Effector memory CD4-positive, alpha-beta T cell (primary cell): ENCODE results near the gene CABLES1.
"Not testable (repeated sequence)": the region's sequence is repeated elsewhere in the genome, so short reads cannot be mapped to it uniquely, and the experiment has no call there.

Experiments
- DNase-seq, 3 donors: peaks; one replicate each; pipeline ENCODE4 v3.0.0-alpha.2; 2020
- H3K27ac ChIP-seq: 2 replicates; pipeline ENCODE4 v1.7.0; 2013; ENCODE audit warnings: mild to moderate bottlenecking, low read length, moderate library complexity; ENCODE audit not compliant: insufficient read depth, poor library complexity, severe bottlenecking
- H3K27me3 ChIP-seq: replicated peaks from 2 replicates; pipeline ENCODE4 v1.7.0; 2013; ENCODE audit warnings: mild to moderate bottlenecking, low read length; ENCODE audit not compliant: insufficient read depth, control insufficient read depth, poor library complexity, severe bottlenecking
- H3K36me3 ChIP-seq: 2 replicates; pipeline ENCODE4 v1.7.0; 2013; ENCODE audit warnings: mild to moderate bottlenecking, low read length, moderate library complexity; ENCODE audit not compliant: control insufficient read depth, insufficient read depth
- H3K4me1 ChIP-seq: 2 replicates; pipeline ENCODE4 v1.7.0; 2013; ENCODE audit warnings: low read length, mild to moderate bottlenecking; ENCODE audit not compliant: control insufficient read depth, insufficient read depth, poor library complexity, severe bottlenecking
- H3K4me3 ChIP-seq: 2 replicates; pipeline ENCODE4 v1.7.0; 2013; ENCODE audit warnings: low read length, low read depth, mild to moderate bottlenecking; ENCODE audit not compliant: insufficient read depth, poor library complexity, severe bottlenecking
- H3K9me3 ChIP-seq: 2 replicates; pipeline ENCODE4 v1.7.0; 2013; ENCODE audit warnings: mild to moderate bottlenecking, low read length, moderate library complexity; ENCODE audit not compliant: control insufficient read depth

CABLES1 gene

GRCh38 chr18:23109163-23109562 is 26.1 kb upstream of the CABLES1 start:
- not testable (repeated sequence) for H3K27me3 ChIP-seq, H3K4me1 ChIP-seq, DNase-seq, H3K9me3 ChIP-seq, H3K36me3 ChIP-seq, H3K27ac ChIP-seq, H3K4me3 ChIP-seq

DNA sequence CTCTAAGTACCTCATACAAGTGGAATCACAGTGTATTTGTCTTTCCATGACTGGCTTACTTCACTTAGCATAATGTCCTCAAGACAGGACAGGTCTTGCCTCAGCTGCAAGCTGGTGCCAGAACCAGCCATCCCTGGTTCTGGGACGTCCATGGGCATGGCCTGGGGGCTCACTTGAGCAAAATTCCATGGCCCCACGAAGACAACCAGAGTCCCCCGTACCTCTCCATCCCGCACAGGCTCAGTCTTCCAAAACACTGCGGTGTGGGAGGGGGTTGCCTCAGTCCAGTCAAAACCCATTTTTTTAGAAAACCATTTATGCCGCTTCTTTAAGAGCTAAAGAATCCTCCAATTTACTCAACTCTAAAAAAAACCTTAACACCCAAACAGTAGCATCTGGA is 21.7 kb upstream of the CABLES1 start:
- H3K27me3 ChIP-seq: no peaks in the 10 kb centered on the region
- H3K36me3 ChIP-seq: no peaks in the 10 kb centered on the region
- H3K27ac ChIP-seq: no peak overlapping the region
- no peaks in the 10 kb centered on the region for H3K9me3 ChIP-seq
- no peak overlapping the region for H3K4me3 ChIP-seq
- H3K4me1 ChIP-seq: no peaks in the 10 kb centered on the region
- no peak for DNase-seq

- H3K9me3 ChIP-seq: no peaks in the 10 kb centered on the region
- no peaks in the 10 kb centered on the region for H3K36me3 ChIP-seq
- no peaks in the 10 kb centered on the region for H3K4me1 ChIP-seq
- no peak overlapping the region for H3K4me3 ChIP-seq
- no peak for DNase-seq
- H3K27me3 ChIP-seq: no peaks in the 10 kb centered on the region
- no peak overlapping the region for H3K27ac ChIP-seq
These were observed 21.0 kb upstream of the CABLES1 start for GRCh38 chr18:23114171-23114881.

- no peak overlapping the region for H3K27ac ChIP-seq
- no peak for DNase-seq
- no peaks in the 10 kb centered on the region for H3K4me1 ChIP-seq
- no peaks in the 10 kb centered on the region for H3K9me3 ChIP-seq
- H3K4me3 ChIP-seq: no peak overlapping the region
- H3K27me3 ChIP-seq: no peaks in the 10 kb centered on the region
- H3K36me3 ChIP-seq: no peaks in the 10 kb centered on the region
These were observed 20.4 kb upstream of the CABLES1 start for GRCh38 chr18:23114911-23115310.

- H3K36me3 ChIP-seq: no peaks in the 10 kb centered on the region
- H3K27ac ChIP-seq: no peak overlapping the region
- DNase-seq: no peak
- no peaks in the 10 kb centered on the region for H3K27me3 ChIP-seq
- no peaks in the 10 kb centered on the region for H3K4me1 ChIP-seq
- H3K4me3 ChIP-seq: no peak overlapping the region
- no peaks in the 10 kb centered on the region for H3K9me3 ChIP-seq
These were observed 19.6 kb upstream of the CABLES1 start for GRCh38 chr18:23115683-23116096.

DNA sequence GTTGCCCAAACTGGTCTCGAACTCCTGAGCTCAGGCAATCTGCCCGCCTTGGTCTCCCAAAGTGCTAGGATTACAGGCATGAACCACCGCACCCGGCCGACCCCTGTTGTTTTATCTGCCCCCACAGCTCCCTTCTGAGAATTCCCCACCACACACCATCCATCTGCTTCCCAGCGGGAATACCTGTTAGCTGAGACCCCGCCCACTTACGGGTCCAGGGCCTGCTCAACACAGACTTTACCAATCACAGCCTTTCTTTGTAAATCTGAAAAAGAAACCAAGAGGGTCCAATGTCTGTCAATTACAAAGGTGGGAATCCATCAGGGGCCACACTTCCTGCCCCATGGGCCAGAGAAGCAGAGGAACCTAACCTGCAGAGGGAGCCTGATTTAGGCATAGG is 14.2 kb upstream of the CABLES1 start:
- no peak for DNase-seq
- Histone ChIP-seq H3K27ac (no peak overlapping the region), H3K4me1 (no peaks in the 10 kb centered on the region), H3K4me3 (no peak overlapping the region), H3K36me3 (no peaks in the 10 kb centered on the region), H3K9me3 (no peaks in the 10 kb centered on the region), H3K27me3 (no peaks in the 10 kb centered on the region)

- Histone ChIP-seq H3K27ac (no peak overlapping the region), H3K27me3 (no peaks in the 10 kb centered on the region), H3K4me3 (no peak overlapping the region), H3K36me3 (no peaks in the 10 kb centered on the region), H3K9me3 (no peaks in the 10 kb centered on the region), H3K4me1 (no peaks in the 10 kb centered on the region)
- no peak for DNase-seq
These were observed 12.7 kb upstream of the CABLES1 start for GRCh38 chr18:23122334-23123229.

DNA sequence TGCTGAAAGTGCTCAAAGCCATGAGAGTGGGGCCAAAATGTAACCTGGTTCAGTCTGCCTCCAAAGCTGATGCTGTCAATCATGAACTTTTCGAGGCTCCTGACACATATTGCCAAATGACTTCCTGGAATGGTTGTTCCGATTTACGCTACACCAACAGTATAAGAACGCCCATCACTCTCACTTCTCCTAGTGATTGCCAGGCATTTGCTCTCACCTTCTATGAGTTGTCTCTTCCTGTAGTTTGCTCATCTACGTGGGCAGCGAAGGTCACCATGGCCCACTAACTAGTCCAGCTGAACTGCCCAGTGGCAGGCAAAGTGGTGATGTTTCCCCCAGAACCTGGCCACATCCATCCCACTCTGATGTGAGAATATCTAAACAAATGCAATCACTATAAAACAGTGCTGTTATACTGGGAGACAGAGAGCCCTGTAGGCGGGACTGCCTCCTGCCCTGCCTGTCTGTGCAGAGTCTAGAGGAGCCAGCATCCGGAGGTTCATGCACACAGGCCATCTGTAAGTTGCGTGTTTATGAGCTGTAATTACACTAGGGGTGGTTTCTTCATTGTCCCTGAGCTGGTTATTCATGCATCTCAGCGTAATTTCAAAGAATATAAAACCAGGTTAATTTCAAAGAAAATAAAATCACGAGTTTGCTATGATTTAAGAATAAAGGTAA is 8.8 kb upstream of the CABLES1 start:
- H3K4me3 ChIP-seq: no peak overlapping the region
- H3K36me3 ChIP-seq: no peaks in the 10 kb centered on the region
- DNase-seq: no peak
- no peak overlapping the region for H3K27ac ChIP-seq
- H3K9me3 ChIP-seq: no peaks in the 10 kb centered on the region
- H3K4me1 ChIP-seq: no peaks in the 10 kb centered on the region
- no peaks in the 10 kb centered on the region for H3K27me3 ChIP-seq

GRCh38 chr18:23127090-23127489 is 8.2 kb upstream of the CABLES1 start:
- Histone ChIP-seq H3K4me1 (no peaks in the 10 kb centered on the region), H3K27ac (no peak overlapping the region), H3K36me3 (no peaks in the 10 kb centered on the region), H3K9me3 (no peaks in the 10 kb centered on the region), H3K4me3 (no peak overlapping the region), H3K27me3 (no peaks in the 10 kb centered on the region)
- no peak for DNase-seq
